Upper lobe of left lung (tissue), 4 donors: Measurements from ENCODE around the gene EDARADD.

Source experiments
- POLR2A ChIP-seq, 4 donors: fragments of 450-650 bp; IDR thresholded peaks; one replicate each; pipeline ENCODE4 v1.5.1; 2016 to 2017; ENCODE audit warnings: antibody characterized with exemption in 4 of 4, mild to moderate bottlenecking in 2 of 4
- TF ChIP-seq, protein P1 (sequence below), 6 experiments: fragments of 450-650 bp in 4 of 6; fragments of 200-600 bp in 2 of 6; sonication (generic) in 2 of 6; IDR thresholded peaks; one replicate each; pipeline ENCODE4 v1.5.1; 2016 to 2019; ENCODE audit warnings: antibody characterized with exemption in 6 of 6

DNA sequence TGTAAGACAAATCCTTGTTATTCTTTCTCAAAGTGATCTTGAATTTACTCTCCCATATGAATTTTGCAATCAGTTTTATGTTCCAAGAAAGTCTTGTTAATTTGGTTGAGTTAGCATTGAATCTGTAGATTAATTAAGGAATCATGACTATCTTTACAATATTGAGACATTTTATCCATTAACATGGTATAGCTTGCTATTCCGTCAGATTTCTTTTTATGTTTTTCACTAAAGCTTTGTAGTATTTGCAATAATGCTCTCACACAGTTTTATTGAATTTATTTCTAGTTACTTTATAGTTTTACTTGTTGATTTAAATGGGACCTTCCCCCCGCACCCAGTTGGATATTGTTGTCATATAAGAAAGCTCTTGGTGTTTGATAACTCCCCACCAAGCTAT, 5.8 kb upstream of the EDARADD start:
- TF ChIP-seq, protein P1, sequence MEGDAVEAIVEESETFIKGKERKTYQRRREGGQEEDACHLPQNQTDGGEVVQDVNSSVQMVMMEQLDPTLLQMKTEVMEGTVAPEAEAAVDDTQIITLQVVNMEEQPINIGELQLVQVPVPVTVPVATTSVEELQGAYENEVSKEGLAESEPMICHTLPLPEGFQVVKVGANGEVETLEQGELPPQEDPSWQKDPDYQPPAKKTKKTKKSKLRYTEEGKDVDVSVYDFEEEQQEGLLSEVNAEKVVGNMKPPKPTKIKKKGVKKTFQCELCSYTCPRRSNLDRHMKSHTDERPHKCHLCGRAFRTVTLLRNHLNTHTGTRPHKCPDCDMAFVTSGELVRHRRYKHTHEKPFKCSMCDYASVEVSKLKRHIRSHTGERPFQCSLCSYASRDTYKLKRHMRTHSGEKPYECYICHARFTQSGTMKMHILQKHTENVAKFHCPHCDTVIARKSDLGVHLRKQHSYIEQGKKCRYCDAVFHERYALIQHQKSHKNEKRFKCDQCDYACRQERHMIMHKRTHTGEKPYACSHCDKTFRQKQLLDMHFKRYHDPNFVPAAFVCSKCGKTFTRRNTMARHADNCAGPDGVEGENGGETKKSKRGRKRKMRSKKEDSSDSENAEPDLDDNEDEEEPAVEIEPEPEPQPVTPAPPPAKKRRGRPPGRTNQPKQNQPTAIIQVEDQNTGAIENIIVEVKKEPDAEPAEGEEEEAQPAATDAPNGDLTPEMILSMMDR (IDR thresholded peaks at IDR 0.05) = no peak
- no peak for TF ChIP-seq POLR2A (IDR thresholded peaks at IDR 0.05)
